Measurements from ENCODE around the gene IKBKG.
"Not testable (repeated sequence)": the region's sequence is repeated elsewhere in the genome, so short reads cannot be mapped to it uniquely, and the experiment has no call there.

The IKBKG gene

DNA sequence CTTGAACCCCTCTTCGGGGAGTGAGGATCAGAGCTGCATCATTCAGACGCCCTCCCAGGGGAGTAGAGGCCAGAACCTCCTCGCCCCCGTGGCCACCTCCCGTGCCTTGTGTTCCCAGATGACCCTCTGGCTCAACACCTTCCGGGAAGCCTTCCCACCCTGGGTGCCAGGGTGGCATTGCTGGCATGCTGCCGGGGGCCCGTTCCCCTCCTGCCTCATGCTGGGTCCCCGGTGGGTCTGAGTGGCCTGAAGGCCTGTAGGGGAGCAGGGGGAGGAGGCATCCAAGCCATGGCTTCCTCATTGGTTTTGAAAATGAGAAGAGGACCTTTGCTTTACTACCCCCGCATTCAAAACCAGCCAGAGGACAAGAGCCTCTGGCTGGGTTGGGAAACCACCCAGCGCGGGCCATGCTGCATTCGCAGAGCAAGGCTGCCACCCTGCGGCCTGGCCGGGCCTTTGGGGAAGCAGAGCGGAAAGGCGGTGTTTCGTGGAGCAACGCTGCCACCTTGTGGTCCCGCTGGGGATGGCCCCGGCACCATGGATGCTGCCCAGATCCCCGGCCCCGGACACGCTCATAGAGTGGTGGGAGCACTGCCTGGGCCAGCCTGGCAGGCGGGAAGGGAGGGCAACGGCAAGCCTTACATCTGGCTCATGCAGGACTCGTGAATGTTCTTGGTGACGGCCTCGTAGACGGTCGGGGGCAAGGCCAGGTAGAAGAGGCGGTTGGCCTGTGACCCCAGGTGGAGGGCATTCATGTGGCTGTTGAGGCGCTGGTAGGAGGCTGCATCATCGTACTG is 12.7 kb upstream of the IKBKG start:
- Histone ChIP-seq H3K27me3 (ENCODE audit: insufficient read depth, low read length) (no peaks in the 10 kb centered on the region), H3K4me3 (ENCODE audit: low read length) (no peak overlapping the region), H3K9me3 (ENCODE audit: low read length) (no peaks in the 10 kb centered on the region), H3K4me1 (ENCODE audit: insufficient read depth, low read length) (no peaks in the 10 kb centered on the region), H3K36me3 (ENCODE audit: insufficient read depth, low read length) (peaks cover 17% of the 10 kb centered on the region), H2AFZ (ENCODE audit: low read depth, low read length) (no peak overlapping the region)

DNA sequence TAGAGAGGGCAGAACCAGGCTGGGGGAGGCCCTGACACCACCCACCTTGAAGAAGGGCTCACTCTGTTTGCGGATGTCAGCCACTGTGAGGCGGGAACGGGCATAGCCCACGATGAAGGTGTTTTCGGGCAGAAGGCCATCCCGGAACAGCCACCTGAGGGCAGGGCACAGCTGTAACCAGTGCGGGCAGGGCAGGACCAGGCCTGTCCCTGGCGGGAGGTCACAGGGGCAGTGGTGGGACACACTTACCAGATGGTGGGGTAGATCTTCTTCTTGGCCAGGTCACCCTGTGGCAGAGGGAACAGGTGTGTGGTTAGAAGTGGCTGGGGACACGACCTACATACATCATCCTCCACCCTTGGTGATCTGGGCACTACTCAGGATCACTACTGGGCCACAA is 11.5 kb upstream of the IKBKG start:
- no peak overlapping the region for H2AFZ ChIP-seq (ENCODE audit: low read depth, low read length)
- H3K27me3 ChIP-seq (ENCODE audit: insufficient read depth, low read length), result peaks cover 2% of the 10 kb centered on the region
- H3K36me3 ChIP-seq (ENCODE audit: insufficient read depth, low read length), result peaks cover 17% of the 10 kb centered on the region
- no peak overlapping the region for H3K4me3 ChIP-seq (ENCODE audit: low read length)
- no peaks in the 10 kb centered on the region for H3K9me3 ChIP-seq (ENCODE audit: low read length)
- no peaks in the 10 kb centered on the region for H3K4me1 ChIP-seq (ENCODE audit: insufficient read depth, low read length)

DNA sequence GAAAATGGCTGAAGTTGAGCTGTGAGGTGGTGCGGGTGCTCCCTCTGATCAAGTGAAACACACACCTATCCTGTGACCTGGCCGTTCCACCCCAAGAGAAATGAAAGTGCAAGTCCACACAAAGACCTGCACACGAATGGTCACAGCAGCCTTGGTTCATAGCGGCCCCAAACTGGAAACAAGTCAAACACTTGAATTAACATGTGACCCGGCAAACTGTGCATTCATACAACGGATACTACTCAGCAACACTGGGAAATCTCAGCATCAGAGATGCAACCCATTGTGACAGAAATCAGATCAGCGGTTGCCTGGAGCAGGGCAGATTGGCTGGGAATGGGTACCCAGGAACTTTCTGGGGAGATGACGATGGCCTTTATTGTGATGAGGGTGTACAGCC is 8.3 kb upstream of the IKBKG start:
- H3K9me3 ChIP-seq (ENCODE audit: low read length), result no peaks in the 10 kb centered on the region
- H3K4me1 ChIP-seq (ENCODE audit: insufficient read depth, low read length), result no peaks in the 10 kb centered on the region
- H2AFZ ChIP-seq (ENCODE audit: low read depth, low read length), result no peak overlapping the region
- H3K36me3 ChIP-seq (ENCODE audit: insufficient read depth, low read length), result peaks cover 2% of the 10 kb centered on the region
- peaks cover 2% of the 10 kb centered on the region for H3K27me3 ChIP-seq (ENCODE audit: insufficient read depth, low read length)
- no peak overlapping the region for H3K4me3 ChIP-seq (ENCODE audit: low read length)

GRCh38 chrX:154540365-154540764 is 7.1 kb upstream of the IKBKG start:
- not testable (repeated sequence) for H3K27me3 ChIP-seq (ENCODE audit: insufficient read depth, low read length); H2AFZ ChIP-seq (ENCODE audit: low read depth, low read length); H3K9me3 ChIP-seq (ENCODE audit: low read length); H3K4me3 ChIP-seq (ENCODE audit: low read length); H3K36me3 ChIP-seq (ENCODE audit: insufficient read depth, low read length); H3K4me1 ChIP-seq (ENCODE audit: insufficient read depth, low read length)

- H3K36me3 ChIP-seq (ENCODE audit: insufficient read depth, low read length), result peaks cover 7% of the 10 kb centered on the region
- no peak overlapping the region for H2AFZ ChIP-seq (ENCODE audit: low read depth, low read length)
- no peaks in the 10 kb centered on the region for H3K9me3 ChIP-seq (ENCODE audit: low read length)
- no peak overlapping the region for H3K4me3 ChIP-seq (ENCODE audit: low read length)
- peaks cover 2% of the 10 kb centered on the region for H3K27me3 ChIP-seq (ENCODE audit: insufficient read depth, low read length)
- peaks cover 2% of the 10 kb centered on the region for H3K4me1 ChIP-seq (ENCODE audit: insufficient read depth, low read length)
These were observed 6.4 kb upstream of the IKBKG start for GRCh38 chrX:154540897-154541535.

DNA sequence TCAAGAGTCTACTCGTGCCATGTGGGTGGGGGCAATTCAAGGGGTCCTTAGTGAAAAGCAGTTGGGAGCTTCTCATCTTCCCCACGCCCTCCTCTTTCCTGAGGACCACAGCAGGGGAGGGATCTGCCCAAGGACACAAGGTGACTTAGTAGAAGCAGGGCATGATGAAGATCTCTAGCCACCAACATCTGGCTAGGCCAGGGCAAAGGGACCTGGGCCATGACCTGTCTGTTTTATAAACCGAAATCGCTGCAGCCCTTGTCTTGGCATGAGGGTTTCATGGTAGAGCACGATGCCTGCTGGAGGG is 5.9 kb upstream of the IKBKG start:
- H3K36me3 ChIP-seq (ENCODE audit: insufficient read depth, low read length), result peaks cover 7% of the 10 kb centered on the region
- H3K27me3 ChIP-seq (ENCODE audit: insufficient read depth, low read length), result peaks cover 2% of the 10 kb centered on the region
- H2AFZ ChIP-seq (ENCODE audit: low read depth, low read length), result no peak overlapping the region
- no peaks in the 10 kb centered on the region for H3K9me3 ChIP-seq (ENCODE audit: low read length)
- no peak overlapping the region for H3K4me3 ChIP-seq (ENCODE audit: low read length)
- peaks cover 3% of the 10 kb centered on the region for H3K4me1 ChIP-seq (ENCODE audit: insufficient read depth, low read length)

DNA sequence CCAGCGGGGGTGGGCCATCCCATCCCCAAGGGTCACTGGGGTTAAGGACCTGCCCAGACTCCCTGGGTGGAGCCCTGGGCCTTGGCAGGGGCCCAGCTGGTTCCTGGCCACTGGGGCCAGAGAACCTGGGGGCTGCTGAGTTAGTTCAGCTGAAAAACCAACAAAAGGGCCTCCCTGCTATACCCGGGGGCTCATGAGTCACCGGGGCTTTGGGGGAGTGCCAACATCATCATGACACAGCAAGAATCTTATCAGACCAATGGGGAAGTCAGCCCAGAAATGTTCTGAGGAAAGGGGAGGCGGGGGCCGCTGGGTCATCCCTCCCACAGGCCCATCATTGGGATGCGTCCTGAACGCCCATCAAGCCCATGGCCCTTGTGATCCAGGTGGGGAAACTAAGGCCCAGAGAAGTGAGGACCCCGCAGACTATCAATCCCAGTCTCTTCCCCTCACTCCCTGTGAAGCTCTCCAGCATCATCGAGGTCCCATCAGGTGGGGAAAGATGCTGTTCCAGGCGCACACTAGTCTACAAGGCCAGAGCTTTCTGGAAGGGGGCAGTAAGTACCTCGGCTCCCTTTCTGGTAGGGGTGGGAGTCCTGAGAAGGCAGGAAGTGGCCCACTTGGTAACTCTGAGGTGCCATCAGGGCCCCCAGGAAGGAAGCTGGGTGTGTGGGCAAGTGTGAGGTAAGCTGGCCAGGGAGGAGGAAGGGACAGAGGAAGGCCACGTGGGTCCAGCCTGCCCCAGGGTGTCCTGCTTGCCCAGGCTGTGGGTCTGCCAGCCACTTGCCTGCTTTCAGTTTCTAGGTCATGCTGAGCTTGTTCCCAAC is 5.3 kb upstream of the IKBKG start:
- Histone ChIP-seq H3K9me3 (ENCODE audit: low read length) (no peaks in the 10 kb centered on the region), H3K27me3 (ENCODE audit: insufficient read depth, low read length) (peaks cover 2% of the 10 kb centered on the region), H3K36me3 (ENCODE audit: insufficient read depth, low read length) (peaks cover 7% of the 10 kb centered on the region), H2AFZ (ENCODE audit: low read depth, low read length) (no peak overlapping the region), H3K4me1 (ENCODE audit: insufficient read depth, low read length) (peaks cover 3% of the 10 kb centered on the region), H3K4me3 (ENCODE audit: low read length) (no peak overlapping the region)

GRCh38 chrX:154542723-154543424 is 4.5 kb upstream of the IKBKG start:
- Histone ChIP-seq H3K9me3 (ENCODE audit: low read length) (no peaks in the 10 kb centered on the region), H3K36me3 (ENCODE audit: insufficient read depth, low read length) (peaks cover 7% of the 10 kb centered on the region), H2AFZ (ENCODE audit: low read depth, low read length) (no peak overlapping the region), H3K4me1 (ENCODE audit: insufficient read depth, low read length) (peaks cover 3% of the 10 kb centered on the region), H3K4me3 (ENCODE audit: low read length) (no peak overlapping the region), H3K27me3 (ENCODE audit: insufficient read depth, low read length) (peaks cover 2% of the 10 kb centered on the region)

DNA sequence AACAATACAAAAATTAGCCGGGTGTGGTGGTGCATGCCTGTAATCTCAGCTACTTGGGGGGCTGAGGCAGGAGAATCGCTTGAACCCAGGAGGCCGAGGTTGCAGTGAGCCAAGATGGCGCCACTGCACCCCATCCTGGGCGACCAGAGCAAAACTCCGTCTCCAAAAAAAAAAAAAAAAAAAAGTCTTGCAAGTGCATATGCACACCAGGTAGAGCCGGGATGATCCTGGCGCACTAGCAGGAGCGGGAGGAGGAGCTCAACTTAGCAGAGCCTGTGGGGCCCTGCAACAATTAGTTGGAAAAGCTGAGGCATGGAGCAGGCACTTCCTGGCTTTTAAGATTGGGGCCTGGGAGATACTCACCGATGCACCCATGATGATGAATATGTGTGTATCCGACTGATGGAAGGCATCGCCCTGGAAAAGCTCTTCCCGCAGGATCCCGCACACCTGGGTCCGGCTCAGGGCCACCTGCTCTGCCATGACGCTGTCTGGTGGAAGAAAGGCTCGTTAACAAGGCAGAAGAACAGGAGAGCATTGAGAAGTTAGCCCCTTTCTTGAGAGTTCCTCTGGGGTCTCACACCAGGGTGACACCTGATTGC is 1.6 kb upstream of the IKBKG start:
- Histone ChIP-seq H3K9me3 (ENCODE audit: low read length) (no peaks in the 10 kb centered on the region), H3K4me3 (ENCODE audit: low read length) (peak overlapping the region; percentile 85), H3K27me3 (ENCODE audit: insufficient read depth, low read length) (no peaks in the 10 kb centered on the region), H3K36me3 (ENCODE audit: insufficient read depth, low read length) (peaks cover 7% of the 10 kb centered on the region), H2AFZ (ENCODE audit: low read depth, low read length) (no peak overlapping the region), H3K4me1 (ENCODE audit: insufficient read depth, low read length) (peaks cover 3% of the 10 kb centered on the region)

DNA sequence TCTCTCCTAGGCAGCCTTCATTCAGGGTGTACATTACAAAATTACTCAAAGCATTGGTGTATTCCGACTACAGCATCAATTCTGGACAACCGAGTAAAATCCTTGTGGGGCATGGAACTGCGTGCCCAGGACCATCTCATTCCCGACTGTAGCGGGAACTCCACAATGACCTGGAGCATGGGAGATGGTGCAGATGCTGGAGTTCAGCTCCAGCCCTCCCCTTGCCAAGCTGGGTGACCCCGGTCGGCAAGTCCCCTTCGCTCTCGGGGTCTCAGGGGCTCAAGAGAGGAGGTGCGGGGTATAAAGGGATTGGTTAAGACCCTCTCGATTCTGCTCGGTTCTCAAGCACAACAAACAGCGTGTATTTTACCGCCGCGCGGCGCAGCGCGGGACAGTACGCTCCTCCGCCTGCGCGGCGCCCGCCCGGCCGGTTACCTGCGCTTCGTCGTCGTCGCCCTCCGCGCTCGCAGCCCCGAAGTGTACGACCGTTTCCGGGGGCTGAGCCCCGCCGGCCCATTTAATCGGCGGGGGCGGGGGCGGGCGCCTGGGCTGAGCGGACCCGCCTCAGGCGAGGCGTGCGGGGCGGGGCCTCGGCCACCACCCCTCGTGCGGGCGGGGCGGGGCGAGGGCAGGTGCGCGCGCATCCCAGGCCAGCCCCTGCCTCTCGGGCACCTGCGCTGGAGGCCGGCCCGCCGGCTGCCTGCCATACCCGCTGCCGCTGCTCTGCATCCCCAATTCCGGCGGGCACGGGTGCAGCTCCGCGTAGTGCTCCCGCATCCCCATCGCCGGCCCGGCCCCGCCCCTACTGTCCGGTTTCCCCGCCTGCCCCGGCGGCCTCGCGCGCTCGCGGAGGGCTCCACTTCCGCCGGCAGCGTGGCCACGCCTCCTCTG is 821 bp upstream of the IKBKG start, which contains the start of gene G6PD:
Gene G6PD (minus strand): TSS at position 493 of the 891 bp plus-strand sequence. CDS start 691 bp downstream, outside the sequence.
- Histone ChIP-seq H3K4me1 (ENCODE audit: insufficient read depth, low read length) (peaks cover 3% of the 10 kb centered on the region), H3K36me3 (ENCODE audit: insufficient read depth, low read length) (peaks cover 7% of the 10 kb centered on the region), H3K27me3 (ENCODE audit: insufficient read depth, low read length) (no peaks in the 10 kb centered on the region), H3K4me3 (ENCODE audit: low read length) (peak within 1 kb of the TSS; percentile 85), H2AFZ (ENCODE audit: low read depth, low read length) (peak within 1 kb of the TSS; percentile 8), H3K9me3 (ENCODE audit: low read length) (no peaks in the 10 kb centered on the region)

DNA sequence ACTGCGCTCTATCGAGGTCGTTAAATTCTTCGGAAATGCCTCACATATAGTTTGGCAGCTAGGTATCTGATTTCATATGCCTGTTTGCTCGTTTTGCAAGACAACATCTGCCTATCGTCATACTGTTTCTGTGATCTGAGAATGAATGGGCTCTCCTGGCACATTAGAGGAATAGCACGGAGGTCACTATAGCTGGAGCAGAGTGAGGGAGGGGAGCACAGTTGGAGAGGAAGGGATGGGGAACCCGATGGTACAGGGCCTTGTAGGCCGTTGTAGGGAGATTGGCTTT is 552 bp downstream of the IKBKG start:
- Histone ChIP-seq H3K36me3 (ENCODE audit: insufficient read depth, low read length) (peaks cover 7% of the 10 kb centered on the region), H3K9me3 (ENCODE audit: low read length) (no peaks in the 10 kb centered on the region), H3K27me3 (ENCODE audit: insufficient read depth, low read length) (peaks cover 1% of the 10 kb centered on the region), H3K4me1 (ENCODE audit: insufficient read depth, low read length) (peaks cover 3% of the 10 kb centered on the region), H3K4me3 (ENCODE audit: low read length) (peak overlapping the region; percentile 85), H2AFZ (ENCODE audit: low read depth, low read length) (no peak overlapping the region)

- no peaks in the 10 kb centered on the region for H3K9me3 ChIP-seq (ENCODE audit: low read length)
- peaks cover 3% of the 10 kb centered on the region for H3K4me1 ChIP-seq (ENCODE audit: insufficient read depth, low read length)
- no peak overlapping the region for H2AFZ ChIP-seq (ENCODE audit: low read depth, low read length)
- no peak overlapping the region for H3K4me3 ChIP-seq (ENCODE audit: low read length)
- H3K36me3 ChIP-seq (ENCODE audit: insufficient read depth, low read length), result peaks cover 15% of the 10 kb centered on the region
- peaks cover 10% of the 10 kb centered on the region for H3K27me3 ChIP-seq (ENCODE audit: insufficient read depth, low read length)
These were observed 2.3 kb downstream of the IKBKG start for GRCh38 chrX:154549766-154550165.

All from neuron (in vitro differentiated cells).